Measurements from ENCODE around the gene IFNL4.
"Not testable (repeated sequence)": the region's sequence is repeated elsewhere in the genome, so short reads cannot be mapped to it uniquely, and the experiment has no call there.

Gene IFNL4

DNA sequence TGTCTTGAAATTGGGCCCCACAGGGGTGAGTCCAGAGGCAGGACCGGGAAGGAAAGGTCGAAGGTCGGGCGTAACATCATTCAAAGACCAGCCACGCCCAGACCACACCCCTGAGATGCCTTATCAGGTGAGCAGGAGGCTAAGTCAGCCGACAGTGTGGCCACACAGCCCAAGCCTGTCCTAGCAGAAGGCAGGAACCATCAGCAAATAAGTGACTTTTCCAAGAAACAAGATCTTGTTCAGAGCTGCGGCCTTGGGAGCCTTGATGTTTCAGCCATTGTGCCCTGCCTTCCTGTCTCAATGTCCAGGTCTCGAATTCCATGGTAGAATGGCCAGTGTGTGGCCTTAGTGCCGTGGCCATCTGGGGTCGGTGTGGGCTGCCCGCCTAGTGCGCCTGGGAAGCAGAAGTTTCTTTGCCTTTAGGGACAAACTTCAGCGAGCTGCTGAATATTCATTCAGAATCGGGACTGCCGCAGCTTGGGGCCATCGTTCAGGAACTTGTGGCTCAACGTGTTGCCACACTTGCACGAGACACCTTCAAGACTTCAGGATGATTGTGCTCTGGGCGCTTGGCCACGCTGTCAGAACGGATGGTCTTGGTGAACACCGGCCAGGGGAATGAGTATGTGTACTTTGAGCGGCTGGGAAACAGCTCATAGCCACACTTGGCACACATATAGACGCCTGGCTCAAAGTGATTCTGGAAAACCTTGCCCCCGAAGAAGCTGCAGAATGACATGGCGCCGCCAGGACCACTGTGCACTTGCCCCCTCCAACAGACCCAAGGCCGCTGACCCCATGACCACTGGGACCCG is 6.1 kb upstream of the IFNL4 start:
- DNase-seq = no peak

DNA sequence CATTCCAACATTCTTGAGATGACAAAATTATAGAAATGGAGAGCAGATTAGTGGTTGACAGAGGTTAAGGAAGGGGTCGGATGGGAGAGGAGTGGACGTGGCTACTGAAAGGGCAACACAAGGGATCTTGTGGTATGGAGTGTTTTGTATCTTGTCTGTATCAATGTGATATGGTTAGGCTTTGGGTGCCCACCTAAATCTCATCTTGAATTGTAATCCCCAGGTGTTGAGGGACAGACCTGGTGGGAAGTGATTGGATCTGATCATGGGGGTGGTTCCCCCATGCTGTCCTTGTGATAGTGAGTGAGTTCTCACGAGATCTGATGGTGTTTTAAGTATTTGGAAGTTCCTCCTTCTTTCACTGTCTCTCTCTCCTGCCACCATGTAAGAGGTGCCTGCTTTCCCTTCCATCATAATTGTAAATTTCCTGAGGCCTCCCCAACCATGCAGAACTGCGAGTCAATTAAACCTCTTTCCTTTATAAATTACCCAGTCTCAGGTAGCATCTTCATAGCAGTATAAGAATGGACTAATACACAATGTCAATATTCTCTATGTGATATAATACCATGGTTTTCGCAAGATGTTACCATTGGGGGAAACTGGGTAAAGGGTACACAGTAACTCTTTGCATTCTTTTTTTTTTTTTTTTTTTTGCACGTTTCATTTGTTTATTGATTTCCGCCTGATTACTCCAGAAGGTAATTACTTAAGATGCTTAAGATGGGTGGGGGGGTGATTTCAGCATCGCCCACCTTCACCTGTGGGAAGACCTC is 4.9 kb upstream of the IFNL4 start:
- no peak for DNase-seq

DNA sequence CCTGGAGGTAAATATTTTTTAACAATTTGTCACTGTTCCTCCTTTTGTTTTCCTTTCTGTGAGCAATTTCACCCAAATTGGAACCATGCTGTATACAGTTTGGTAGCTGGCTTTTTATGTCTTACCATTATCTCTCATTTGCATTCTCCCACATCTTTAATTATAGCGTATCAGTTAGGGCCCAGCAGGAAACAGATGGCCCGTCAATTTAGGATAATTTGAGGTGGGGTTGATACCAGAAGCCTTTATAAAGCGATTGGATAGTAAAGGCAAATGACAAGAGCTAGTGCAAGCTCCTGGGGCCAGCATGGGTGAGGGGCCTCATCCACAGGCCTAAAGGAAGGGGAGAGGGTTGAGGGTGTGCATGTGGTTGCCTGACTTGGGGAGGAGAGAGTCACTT is 3.8 kb upstream of the IFNL4 start:
- no peak for DNase-seq

DNA sequence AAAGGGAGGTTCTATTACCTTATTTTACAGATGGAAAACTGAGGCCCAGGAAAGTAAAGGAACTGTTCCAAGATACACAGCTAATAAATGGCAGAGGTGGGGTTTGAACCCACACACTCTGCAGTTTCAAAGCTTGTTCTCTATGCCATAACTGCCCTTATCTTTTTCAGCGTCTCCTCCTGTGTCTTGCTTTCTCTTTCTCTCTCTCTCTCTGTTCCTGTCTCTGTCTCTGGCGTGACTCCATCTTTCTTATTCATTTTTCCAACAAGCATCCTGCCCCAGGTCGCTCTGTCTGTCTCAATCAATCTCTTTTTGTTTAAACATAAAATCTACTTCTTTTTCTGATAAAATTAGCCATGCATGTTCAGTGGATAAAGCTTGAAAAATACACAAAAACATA is 3.2 kb upstream of the IFNL4 start:
- DNase-seq = no peak

DNA sequence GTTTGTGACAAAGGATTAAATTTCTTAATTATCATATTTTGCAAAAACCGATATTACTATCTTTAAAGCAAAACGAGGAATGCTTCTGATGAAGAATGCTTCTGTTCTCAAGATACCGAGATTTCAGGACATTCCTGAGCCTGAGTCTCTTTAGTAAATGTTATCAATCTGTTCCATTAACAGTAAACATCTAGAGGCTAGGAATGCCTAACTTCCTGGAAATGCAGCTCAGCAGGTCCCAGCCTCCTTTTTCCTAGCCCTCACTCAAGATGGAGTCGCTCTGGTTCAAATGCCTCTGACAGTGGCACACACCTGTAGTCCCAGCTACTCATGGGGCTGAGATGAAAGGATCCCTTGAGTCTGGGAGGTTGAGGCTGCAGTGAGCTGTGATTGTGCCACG is 2.4 kb upstream of the IFNL4 start:
- DNase-seq = no peak

DNA sequence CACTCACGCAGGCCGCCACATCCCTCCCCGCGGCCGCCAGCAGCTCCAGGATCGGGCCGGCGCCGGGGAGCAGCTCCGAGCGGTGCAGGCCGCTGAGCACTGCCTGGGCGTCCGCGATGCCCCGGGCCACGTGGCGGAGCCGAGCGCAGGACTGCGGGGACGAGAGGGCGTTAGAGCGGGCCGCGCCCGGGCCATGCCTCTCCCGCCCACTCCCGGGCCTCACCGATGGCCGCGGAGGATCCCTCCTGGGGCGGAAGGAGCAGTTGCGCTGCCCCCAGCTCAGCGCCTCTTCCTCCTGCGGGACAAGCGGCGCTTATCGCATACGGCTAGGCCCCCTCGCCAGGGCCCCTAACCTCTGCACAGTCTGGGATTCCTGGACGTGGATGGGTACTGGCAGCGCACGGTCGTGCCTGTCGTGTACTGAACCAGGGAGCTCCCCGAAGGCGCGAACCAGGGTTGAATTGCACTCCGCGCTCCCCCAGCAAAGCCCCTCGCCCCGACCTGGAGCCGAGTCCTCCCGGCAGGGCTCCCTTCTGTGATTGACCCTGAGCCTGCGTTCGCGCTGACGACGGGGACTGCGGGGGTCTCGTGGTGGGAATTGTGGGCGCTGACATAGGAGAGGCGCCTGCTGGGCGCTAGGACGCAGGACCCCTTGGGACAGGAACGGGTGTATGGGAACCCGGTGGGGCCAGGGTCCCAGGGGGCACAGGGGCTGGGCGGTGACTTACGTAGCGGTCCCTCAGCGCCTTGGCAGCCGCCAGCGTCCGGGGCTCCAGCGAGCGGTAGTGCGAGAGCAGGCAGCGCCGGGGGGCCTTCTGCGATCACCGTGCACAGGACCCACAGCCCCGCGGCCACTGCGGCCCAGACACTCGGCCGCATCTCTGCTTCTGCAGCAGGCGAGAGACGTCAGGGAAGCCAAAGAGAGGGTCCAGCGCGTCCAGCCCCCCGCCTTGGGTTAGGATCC is 673 bp downstream of the IFNL4 start:
- DNase-seq = no peak

DNA sequence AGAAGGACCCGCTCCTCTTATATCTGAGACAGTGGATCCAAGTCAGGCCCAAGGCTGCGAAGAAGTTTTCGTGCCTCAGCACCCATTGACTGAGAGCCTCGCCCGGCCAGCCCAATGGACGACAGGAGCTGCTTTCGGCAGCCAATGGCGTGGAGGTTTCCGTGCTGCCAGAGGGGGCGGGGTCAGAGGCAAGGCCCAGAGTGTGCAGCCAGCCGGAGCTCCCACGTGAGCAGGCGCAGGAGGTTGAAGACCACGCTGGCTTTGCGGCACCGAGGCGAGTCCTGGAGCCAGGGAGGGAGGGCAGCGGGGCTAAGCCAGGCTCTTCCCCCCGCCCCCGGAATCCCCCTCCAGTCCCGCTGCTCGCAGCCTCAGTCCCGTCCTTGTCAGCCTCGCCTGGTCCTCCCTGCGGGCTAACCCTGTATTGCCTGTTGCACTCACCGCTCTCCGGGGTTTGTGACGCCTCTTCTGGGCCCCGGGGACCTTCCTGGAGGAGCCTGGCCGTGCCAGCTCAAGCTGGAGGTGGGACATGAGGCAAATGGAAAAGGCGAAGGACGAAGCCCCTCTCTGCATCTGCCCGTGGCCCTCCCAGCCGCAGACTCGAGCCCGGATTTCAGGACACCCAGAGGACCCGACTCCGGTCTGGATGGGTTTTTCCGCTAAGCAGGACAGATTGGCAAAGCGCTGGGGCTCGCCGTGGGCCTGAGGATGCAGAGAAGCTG is 1.5 kb downstream of the IFNL4 start:
- peak; percentile 32 for DNase-seq

DNA sequence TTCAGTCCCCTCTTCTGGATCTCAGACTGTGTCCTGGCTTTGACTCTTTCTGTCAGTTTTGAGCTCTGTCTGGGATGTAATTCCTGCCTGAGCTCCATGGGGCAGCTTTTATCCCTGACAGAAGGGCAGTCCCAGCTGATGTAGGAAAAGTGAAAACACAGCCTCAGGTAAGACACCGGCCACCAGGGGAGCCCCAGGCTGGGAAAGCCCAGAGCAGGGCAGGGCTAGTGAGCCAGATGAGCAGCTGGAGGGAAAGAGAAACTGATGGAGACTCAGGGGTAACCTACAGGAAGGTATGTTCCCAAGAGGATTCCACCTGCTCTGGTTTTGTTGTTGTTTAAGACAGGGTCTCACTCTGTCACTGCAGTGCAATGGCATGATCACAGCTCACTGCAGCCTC is 3.5 kb downstream of the IFNL4 start:
- not testable (repeated sequence) for DNase-seq

DNA sequence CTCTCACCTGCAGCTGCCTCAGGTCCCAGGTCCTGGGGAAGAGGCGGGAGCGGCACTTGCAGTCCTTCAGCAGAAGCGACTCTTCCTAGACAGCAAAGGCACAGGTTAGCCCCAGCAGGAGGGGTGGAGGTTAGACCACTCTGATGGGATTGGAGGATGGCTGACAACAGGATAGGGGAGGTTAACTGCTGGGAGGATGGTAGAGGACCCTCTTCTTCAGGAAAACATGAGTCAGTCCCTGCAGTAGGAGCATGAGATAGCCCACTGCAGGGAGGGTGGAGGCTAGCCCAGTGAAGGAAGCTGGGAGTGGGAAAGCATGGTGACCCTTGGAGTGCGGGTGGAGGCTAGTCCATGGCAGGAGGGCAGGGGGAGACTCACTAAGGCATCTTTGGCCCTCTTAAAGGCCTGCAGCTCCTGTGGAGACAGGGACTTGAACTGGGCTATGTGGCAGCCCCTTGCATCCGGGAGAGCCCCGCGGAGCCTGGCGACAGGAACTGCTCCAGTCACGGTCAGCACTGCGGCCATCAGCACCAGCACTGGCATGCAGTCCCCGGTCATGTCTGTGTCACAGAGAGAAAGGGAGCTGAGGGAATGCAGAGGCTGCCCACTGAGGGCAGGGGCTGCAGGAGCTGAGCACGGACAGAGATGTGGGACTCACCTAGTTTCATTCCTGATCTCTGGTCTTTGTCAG is 4.1 kb downstream of the IFNL4 start, which contains the start of gene IFNL3:
IFNL3 (minus strand) TSS at position 597 of the 691 bp plus-strand sequence; CDS start at position 558, 39 bp downstream.
- DNase-seq = not testable (repeated sequence)

DNA sequence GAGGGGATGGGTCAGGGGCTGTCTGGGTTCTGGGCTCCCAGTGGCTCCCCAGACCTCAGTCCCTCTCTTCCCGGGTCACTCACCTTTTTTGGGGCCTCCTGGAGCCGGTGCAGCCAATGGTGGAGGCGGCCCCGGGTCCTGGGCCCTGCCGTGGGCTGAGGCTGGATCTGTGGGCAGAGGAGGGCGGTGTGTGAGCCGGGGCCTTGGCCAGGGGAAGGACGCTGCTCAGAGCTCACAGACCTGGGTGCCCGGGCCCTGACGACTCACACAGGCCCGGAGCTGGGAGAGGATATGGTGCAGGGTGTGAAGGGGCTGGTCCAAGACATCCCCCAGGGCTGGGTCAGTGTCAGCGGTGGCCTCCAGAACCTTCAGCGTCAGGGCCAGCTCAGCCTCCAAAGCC is 4.9 kb downstream of the IFNL4 start:
- DNase-seq = not testable (repeated sequence)

DNA sequence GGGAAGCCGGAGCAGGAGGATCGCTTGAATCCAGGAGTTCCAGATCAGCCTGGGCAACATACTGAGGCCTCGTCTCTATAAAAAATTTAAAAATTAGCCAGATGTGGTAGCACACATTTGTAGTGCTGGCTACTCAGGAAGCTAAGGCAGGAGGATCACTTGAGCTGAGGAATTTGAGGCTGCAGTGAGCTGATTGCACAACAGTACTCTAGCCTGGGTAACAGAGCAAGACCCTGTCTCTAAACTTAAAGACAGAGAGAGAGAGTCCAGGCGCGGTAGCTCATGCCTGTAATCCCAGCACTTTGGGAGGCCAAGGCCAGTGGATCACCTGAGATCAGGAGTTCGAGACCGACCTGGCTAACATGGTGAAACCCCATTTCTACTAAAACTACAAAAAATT is 8.2 kb downstream of the IFNL4 start:
- no peak for DNase-seq

DNA sequence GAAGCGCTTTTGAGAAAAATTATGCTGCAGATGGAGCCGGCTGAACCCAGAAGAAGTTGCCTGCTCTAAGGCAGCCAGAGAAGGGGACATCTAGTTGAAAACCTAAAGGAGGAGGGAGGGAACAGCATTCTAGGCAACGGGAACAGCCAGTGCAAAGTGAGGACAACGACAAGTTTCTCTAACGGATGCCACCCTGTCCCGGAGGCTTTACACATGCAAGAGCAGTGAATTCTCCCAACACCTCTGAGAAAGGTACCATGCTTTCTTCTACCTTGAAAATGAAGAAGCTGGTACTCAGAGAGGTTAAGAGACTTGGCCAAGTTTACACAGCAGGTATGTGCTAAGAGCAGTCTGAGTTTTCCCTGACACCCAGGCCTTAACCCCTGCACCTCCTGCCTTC is 9.7 kb downstream of the IFNL4 start:
- DNase-seq = no peak

DNA sequence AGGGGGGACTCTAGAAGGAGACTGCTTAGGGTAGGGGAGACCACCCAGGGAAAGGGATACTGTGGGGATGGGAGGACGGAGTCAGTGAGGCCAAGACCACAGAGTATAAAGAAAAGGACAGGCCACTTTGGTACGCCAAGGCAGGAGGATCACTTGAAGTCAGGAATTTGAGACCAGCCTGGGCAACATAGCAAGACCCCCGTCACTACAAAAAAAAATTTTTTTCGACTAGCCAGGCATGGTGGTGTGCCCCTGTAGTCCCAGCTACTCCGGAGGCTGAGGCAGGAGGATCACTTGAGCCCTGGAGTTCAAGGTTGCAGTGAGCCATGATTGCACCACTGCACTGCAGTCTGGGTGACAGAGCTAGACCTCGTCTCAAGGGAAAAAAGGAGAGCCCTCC is 10.4 kb downstream of the IFNL4 start:
- no peak for DNase-seq

DNA sequence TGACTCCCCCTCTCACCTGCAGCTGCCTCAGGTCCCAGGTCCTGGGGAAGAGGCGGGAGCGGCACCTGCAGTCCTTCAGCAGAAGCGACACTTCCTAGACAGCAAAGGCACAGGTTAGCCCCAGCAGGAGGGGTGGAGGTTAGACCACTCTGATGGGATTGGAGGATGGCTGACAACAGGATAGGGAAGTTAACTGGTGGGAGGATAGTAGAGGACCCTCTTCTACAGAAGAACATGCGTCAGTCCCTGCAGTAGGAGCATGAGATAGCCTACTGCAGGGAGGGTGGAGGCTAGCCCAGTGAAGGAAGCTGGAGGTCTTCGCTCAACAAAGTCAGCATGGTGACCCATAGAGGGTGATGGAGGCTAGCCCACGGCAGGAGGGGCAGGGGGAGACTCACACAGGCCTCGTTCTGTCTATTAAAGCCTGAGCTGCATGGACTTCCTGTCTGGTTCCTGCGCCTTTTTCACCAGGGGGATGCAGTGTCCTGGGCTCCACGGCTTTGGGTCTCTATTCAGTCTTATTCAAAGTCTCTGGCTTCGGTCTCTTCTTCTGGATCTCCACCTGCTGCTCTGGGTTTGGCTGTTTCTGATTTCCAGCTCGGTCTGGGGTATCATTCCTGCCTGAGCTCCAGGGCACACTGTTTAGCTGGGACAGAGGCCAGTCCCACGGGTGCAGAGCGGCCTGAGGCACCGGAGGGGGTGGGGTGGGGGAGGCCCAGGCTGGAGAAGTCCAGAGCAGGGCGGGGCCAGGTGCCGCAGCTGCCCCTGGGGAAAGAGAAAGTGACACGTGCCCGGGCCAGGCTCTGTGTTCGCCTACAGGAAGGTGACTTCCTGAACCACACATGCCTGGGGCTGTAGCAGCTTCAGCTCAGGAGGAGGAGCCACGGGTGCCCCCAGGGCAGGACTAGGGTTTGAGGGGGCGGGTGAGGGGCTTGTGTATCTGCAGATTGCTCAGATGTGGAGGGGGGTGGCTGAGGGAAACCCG is 11.2 kb downstream of the IFNL4 start:
- peak; percentile 59 for DNase-seq

DNA sequence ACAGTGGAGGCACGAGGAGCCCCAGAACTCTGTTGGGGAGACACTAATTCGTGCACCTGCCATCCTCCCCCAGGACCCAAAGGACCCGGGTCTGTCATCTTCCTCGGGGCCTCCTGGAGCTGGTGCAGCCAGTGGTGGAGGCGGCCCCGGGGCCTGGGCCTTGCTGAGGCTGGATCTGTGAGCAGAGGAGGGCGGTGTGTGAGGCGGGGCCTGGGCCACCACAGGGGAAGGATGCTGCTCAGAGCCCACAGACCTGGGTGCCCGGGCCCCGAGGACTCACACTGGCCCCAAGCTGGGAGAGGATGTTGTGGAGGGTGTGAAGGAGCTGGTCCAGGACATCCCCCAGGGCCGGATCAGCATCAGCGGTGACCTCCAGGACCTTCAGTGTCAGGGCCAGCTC is 12.1 kb downstream of the IFNL4 start:
- DNase-seq = no peak

DNA sequence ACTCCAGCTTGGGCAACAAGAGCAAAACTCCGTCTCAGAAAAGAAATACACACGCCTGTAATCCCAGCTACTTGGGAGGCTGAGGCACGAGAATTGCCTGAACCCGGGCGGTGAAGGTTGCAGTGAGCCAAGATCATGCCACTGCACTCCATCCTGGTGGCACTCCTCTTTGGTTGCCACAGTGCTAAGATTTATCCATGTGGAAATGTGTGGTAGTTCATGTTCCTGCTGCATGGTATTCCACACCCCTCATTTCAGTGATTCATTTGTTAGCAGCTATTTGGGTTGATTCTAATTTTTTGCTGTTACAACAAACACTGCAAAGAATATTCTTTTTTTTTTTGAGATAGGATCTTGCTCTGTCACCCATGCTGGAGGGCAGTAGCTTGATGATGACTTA is 15.9 kb downstream of the IFNL4 start:
- DNase-seq = no peak

DNA sequence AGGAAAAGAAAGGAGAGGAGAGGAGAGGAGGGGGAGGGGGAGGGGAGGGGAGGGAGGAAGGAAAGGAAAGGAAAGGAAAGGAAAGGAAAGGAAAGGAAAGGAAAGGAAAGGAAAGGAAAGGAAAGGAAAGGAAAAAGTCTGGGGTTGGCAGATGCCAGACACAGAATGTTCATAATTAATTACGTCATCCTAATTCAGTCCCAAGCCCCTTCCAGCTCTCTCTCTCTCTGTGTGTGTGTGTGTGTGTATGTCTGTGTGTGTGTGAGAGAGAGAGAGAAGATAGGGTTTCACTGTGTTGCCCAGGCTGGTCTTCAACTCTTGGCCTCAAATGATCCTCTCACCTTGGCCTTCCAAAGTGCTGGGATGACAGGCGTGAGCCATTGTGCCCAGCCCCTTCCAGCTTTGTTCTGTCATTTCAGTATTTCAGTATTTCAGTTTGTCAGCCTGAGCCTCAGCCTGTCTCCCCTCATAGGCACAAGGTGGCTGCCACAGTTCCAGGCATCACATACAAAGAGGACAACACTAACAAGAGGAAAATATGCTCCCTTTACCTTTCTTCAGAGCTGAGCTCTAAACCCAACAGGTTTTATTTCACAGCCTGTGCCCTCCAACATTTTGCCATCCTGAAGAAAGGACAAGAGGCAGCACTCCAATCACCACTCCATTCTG is 18.4 kb downstream of the IFNL4 start:
- no peak for DNase-seq

DNA sequence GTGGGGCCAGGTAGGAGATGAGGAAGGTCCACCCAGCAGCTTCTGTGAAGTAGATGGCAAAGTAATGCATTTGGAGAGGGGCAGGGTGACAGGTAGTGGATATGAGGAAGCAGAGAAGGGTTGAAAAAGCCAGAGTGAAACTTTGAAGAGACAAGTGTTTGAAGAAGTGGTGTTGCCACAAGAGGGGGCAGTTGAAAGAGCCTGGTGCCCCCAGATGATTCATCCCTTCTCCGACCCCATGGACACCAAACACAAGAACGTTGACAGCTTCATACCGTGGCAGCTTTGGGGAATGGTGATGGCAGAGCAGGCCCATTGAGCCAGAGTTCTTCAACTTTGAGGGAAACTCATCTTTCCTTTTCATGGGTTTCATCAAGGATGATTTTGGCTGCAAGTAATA is 23.7 kb downstream of the IFNL4 start:
- DNase-seq = no peak

DNA sequence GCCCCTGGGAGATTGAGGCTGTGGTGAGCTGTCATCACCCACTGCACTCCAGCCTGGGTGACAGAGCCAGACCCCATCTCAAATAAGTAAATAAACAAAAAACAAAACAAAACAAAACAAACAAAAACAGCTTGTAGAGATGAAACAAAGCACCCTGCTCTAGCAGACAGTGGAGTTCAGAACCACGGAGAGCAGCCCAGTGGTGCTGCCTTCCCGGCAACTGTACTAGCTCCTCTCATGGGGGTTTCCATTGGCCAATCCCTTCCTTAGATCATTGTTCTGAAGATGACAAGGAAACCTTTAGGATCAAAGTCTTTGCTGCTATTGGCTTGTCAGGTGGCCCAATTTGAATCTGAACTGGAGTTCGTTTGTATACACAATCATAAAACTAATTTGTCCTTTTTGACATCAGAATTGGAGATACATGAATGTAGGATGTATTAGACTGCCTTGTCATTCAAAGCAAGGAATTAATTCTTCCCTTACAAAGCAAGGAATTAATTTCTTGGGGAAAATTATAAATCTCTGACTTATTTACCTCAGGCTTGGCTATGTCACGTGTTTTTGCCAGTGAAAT is 24.9 kb downstream of the IFNL4 start:
- no peak for DNase-seq
